HG03135 (cell line): ENCODE data around the gene COPZ1.

Experiments
- ATAC-seq: cut with Tn5 transposase; IDR thresholded peaks from one replicate; pipeline ENCODE4 v1.9.1; 2021; ENCODE audit warnings: mild to moderate bottlenecking, moderate library complexity; ENCODE audit not compliant: unreplicated experiment

Gene COPZ1

GRCh38 chr12:54374562-54375258, 49.8 kb downstream of the COPZ1 start:
- no peak for ATAC-seq

DNA sequence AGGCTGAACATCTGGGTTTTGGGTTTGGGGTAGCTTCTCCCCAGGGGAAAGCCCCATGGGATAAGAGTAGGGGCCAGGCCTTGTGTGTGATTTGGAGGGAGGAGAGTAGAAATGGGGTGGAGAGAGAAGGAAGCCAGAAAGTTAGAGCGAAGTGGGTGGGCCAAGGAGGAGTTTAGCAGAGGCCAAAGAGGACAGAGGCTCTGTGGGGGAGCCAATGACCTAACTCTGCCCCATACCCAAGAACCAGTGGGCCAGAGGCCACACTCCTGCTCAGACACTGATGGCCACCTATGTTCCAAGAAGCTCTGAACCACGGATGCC, 50.3 kb downstream of the COPZ1 start:
- no peak for ATAC-seq

GRCh38 chr12:54376596-54376995, 51.7 kb downstream of the COPZ1 start:
- no peak for ATAC-seq

DNA sequence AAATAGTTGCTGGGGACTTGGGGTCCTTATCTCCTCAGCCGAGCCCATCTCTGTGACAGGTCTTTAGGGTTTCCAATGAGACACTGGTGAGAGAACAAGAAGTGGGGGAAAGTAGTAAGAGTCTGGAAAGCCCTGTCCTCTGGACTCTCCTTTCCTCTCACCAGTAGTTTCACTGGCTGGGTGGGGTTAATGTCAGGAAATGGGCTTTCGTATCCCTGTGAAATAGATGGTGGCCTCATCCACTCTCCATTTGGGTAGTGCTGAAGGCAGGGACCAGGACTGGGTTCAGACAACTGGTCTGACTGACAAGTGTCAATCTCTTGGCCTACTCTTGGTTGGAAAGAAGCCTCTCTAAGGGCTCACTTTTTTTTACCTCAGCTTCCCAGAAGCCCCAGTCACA, 52.1 kb downstream of the COPZ1 start:
- ATAC-seq, result no peak

DNA sequence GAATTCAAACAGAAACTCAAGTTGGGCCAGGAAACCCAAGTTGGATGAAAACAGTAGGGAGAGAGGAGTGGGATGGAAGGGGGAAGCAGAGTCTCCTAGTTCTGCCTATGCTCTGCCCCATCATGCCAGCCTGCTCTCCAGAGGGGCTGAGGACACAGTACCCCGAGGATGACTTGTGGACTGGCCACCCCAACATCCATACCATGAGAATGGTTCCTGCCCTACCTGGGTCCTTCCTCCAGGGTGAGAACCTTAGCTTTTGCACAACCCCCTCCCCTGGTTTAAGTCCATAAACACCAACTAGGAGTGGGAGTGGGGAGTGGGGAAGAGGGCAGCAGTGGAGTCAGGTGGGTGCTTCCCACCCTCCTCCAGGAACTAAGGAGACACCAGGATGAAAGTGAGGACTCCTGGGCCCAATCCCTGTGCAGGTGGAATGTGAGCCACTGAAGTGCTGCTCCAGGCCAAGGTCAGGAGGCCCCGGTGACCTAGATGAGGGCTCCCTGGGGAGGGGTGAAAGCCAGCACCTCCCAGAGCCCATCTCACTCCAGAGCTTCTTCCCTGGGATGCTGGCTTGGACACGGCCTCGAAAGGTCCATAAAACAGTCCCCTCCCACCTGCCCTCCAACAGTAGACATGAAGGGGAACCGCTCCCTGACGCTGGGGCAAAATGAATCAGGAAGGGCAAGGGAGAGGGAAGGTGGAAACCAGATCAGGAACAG, 53.0 kb downstream of the COPZ1 start:
- no peak for ATAC-seq

GRCh38 chr12:54378796-54379397, 54.0 kb downstream of the COPZ1 start:
- ATAC-seq, result peak; percentile 42

GRCh38 chr12:54379398-54380201, 54.7 kb downstream of the COPZ1 start:
- ATAC-seq, result peak; percentile 79

GRCh38 chr12:54381136-54381535, 56.2 kb downstream of the COPZ1 start:
- no peak for ATAC-seq

- no peak for ATAC-seq
Measured at GRCh38 chr12:54383041-54383609, 58.2 kb downstream of the COPZ1 start.

DNA sequence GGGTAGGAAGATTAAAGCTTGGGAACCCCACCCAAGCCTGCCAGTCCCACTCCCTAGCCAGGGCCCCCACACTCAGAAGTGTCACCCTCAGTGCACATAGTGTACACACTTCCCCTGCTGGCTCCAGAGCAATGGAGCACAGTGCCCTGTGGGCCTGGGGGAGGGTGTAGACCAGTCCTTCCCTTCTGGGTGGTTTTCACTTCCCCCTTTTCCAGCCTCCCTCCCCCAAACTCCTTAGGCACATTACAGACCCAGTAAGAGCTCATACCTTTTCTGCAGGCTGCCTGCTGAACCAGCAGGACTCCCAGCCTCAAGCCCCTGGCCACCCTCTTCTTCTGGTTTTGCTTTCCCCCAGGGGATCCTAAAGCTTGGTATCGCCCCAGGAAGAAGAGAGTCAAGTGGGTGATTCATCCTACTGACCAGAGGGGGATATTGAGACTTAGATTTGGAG, 59.7 kb downstream of the COPZ1 start, which contains the start of gene ZNF385A:
ZNF385A (minus strand) TSS at position 143 of the 451 bp plus-strand sequence. CDS start 219 bp downstream, outside the sequence.
- ATAC-seq, result no peak

- no peak for ATAC-seq
Measured at GRCh38 chr12:54385251-54385914, 60.5 kb downstream of the COPZ1 start.

- no peak for ATAC-seq
Measured at GRCh38 chr12:54386403-54387113, 61.6 kb downstream of the COPZ1 start.

DNA sequence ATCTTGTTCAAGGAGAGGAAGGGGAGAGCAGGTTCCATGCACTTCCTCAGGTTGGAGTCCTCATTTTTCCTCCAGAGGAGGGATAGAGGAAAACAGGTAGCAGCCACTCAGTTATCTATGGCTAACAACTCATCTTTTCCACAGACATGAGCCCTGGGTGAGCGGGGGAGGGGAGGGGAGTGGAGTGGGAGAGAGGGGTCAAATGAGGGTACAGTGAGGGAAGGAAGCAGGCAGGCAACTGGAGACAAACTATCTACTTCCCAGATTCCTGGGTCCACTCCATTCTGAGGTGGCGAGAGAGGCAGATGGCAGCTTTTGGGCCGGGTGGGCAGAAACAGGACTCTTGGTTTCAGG, 62.2 kb downstream of the COPZ1 start:
- ATAC-seq, result no peak

DNA sequence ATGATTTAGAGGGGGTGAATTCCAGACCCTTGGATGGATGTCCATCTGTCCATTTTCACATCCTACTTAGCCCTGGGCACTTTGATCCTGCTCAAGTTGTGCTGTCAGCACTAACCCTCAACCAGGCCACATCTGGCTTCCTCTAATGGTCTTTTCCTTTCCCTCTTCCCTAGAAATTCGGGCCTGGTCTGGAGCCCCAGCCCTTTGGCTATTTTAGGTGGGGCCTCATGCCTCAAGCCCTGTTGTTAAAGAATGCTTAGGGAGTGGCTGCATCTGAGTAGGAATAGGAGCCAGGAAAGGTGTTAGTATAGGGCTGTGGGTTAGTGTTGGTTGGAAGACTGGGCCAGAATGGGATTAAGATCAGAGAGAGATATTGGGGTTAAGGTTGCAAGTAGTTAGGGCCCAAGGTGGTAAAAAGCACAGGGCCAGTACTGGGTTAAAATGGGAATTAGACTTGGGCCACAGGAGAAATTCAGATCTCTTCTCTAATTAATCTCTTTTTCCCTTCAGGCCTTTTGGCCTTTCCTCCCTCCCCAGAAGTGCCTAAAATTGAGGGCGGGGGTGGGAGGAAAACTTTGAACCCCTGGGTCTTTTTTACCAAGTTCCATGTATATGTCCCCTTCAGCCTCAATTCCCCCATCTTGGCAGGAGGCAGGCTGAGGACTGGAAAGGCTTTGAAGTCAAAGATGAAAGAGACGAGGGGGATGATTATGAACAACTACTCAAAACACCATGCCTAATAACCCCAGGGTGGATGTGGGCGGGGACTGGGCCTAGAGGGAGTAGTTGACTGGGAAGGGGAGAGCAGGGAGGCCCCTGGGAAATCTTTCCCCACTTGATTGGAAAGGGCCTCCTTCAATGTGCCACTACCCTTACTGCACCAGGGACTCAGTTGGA, 63.6 kb downstream of the COPZ1 start:
- no peak for ATAC-seq

DNA sequence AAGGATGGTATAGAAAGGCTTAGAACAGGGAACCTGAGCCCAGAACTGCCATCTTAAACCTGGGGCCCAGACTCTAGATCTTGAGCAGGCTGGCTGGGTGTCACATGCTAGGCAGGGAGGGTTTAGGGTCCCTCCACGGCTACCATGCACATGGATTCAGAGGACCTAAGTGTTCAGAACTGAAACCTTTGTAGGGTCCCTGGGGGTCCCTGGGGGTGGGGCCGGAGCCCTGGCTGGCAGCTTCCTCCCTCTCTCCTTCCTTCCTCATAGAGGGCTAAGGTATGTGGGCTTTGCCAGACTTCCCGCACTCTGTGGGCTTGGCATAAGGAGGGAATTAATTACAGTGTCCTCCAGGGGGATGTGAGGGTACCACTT, 64.2 kb downstream of the COPZ1 start:
- no peak for ATAC-seq

GRCh38 chr12:54389607-54390175, 64.8 kb downstream of the COPZ1 start:
- ATAC-seq, result no peak

GRCh38 chr12:54390176-54390667, 65.3 kb downstream of the COPZ1 start:
- ATAC-seq, result no peak
